Neural progenitor cell (in vitro differentiated cells): Measurements from ENCODE around the gene SAMD11. TPM values are rescaled to one million over a fixed set of nuclear protein-coding genes. Genes with fewer than 3 reads are reported as not detected.

Source experiments
- DNase-seq: peaks from one replicate; pipeline ENCODE4 v3.0.0-alpha.2; 2016; ENCODE audit warnings: low spot score
- H2AFZ ChIP-seq: fragments of 200-600 bp; sonication (generic); replicated peaks from 2 replicates; pipeline ENCODE4 v1.6.1; 2016; ENCODE audit warnings: antibody characterized with exemption
- H3F3A ChIP-seq: fragments of 200-600 bp; sonication (generic); 2 replicates; pipeline ENCODE4 v1.6.1; 2016; ENCODE audit warnings: antibody characterized with exemption, low read depth
- H3K27ac ChIP-seq: fragments of 200-600 bp; sonication (generic); 2 replicates; pipeline ENCODE4 v1.5.1; 2016; ENCODE audit warnings: mild to moderate bottlenecking
- H3K27me3 ChIP-seq: fragments of 200-600 bp; sonication (generic); 2 replicates; pipeline ENCODE4 v1.6.1; 2016; ENCODE audit warnings: mild to moderate bottlenecking, moderate library complexity
- H3K36me3 ChIP-seq: fragments of 200-600 bp; sonication (generic); 2 replicates; pipeline ENCODE4 v1.5.1; 2016
- H3K4me1 ChIP-seq: fragments of 200-600 bp; sonication (generic); 2 replicates; pipeline ENCODE4 v1.6.1; 2016; ENCODE audit warnings: mixed run types
- H3K4me2 ChIP-seq: fragments of 200-600 bp; sonication (generic); 2 replicates; pipeline ENCODE4 v1.6.1; 2016
- H3K4me3 ChIP-seq: fragments of 200-600 bp; sonication (generic); 2 replicates; pipeline ENCODE4 v1.5.1; 2016
- H3K79me2 ChIP-seq: fragments of 200-600 bp; sonication (generic); 2 replicates; pipeline ENCODE4 v1.6.1; 2016; ENCODE audit warnings: low read depth
- H3K9ac ChIP-seq: fragments of 200-600 bp; sonication (generic); 2 replicates; pipeline ENCODE4 v1.6.1; 2016
- H3K9me3 ChIP-seq: fragments of 200-600 bp; sonication (generic); 2 replicates; pipeline ENCODE4 v1.5.1; 2016; ENCODE audit warnings: low read depth
- H4K20me1 ChIP-seq: fragments of 200-600 bp; sonication (generic); 2 replicates; pipeline ENCODE4 v1.6.1; 2016; ENCODE audit warnings: low read depth
- H3K27ac Mint-ChIP-seq: 3 replicates; pipeline ENCODE4 v1.8.0; 2021; ENCODE audit warnings: mixed read lengths
- H3K27me3 Mint-ChIP-seq: 2 replicates; pipeline ENCODE4 v1.8.0; 2022; ENCODE audit warnings: low read depth, mild to moderate bottlenecking, inconsistent platforms, moderate library complexity, mixed read lengths; ENCODE audit not compliant: insufficient read depth
- H3K36me3 Mint-ChIP-seq: 3 replicates; pipeline ENCODE4 v1.8.0; 2021; ENCODE audit warnings: mixed read lengths
- H3K4me1 Mint-ChIP-seq: 3 replicates; pipeline ENCODE4 v1.8.0; 2021; ENCODE audit warnings: mixed read lengths
- H3K4me3 Mint-ChIP-seq: 3 replicates; pipeline ENCODE4 v1.8.0; 2021; ENCODE audit warnings: mild to moderate bottlenecking, moderate library complexity, mixed read lengths
- H3K9me3 Mint-ChIP-seq: 3 replicates; pipeline ENCODE4 v1.8.0; 2020; ENCODE audit warnings: mixed read lengths
- CTCF ChIP-seq: fragments of 200-600 bp; sonication (generic); IDR thresholded peaks from 2 replicates; pipeline ENCODE4 v1.5.1; 2017; ENCODE audit warnings: antibody characterized with exemption, mild to moderate bottlenecking
- EZH2 ChIP-seq: fragments of 200-600 bp; sonication (generic); IDR thresholded peaks from 2 replicates; pipeline ENCODE4 v1.6.1; 2017; ENCODE audit warnings: antibody characterized with exemption, mild to moderate bottlenecking, moderate library complexity
- EZH2phosphoT487 ChIP-seq: fragments of 200-600 bp; sonication (generic); IDR thresholded peaks from 2 replicates; pipeline ENCODE4 v1.6.1; 2017; ENCODE audit warnings: antibody characterized with exemption
- total RNA-seq: library from RNA; depleted of rRNA; stranded (reverse); fragments of >200 nt; gene quantifications from 2 replicates; pipeline ENCODE4 v1.2.3, GENCODE V29; 2015; ENCODE audit warnings: low replicate concordance

SAMD11 gene
- total RNA-seq, 1 donor from 2014 or later, result not detected

GRCh38 chr1:972726-973458, 49.2 kb downstream of the SAMD11 start:
- H3K27me3 ChIP-seq, result peaks cover 86% of the 10 kb centered on the region

GRCh38 chr1:973459-974292, 50.0 kb downstream of the SAMD11 start:
- H3F3A ChIP-seq, result peaks cover 17% of the 10 kb centered on the region
- H3K9me3 ChIP-seq, result no peaks in the 10 kb centered on the region
- H3K4me1 ChIP-seq, result no peaks in the 10 kb centered on the region
- no peaks in the 10 kb centered on the region for H4K20me1 ChIP-seq
- no peak overlapping the region for H2AFZ ChIP-seq
- H3K4me2 ChIP-seq, result no peak overlapping the region
- Mint-ChIP-seq H3K4me1 (peaks cover 8% of the 10 kb centered on the region), H3K4me3 (no peak overlapping the region), H3K27me3 (peaks cover 36% of the 10 kb centered on the region), H3K36me3 (peaks cover 3% of the 10 kb centered on the region), H3K9me3 (peaks cover 6% of the 10 kb centered on the region), H3K27ac (no peak overlapping the region)
- H3K4me3 ChIP-seq, result no peak overlapping the region
- no peaks in the 10 kb centered on the region for H3K36me3 ChIP-seq
- H3K27ac ChIP-seq, result no peak overlapping the region
- no peak for DNase-seq
- H3K27me3 ChIP-seq, result peaks cover 78% of the 10 kb centered on the region
- no peak for TF ChIP-seq EZH2
- no peak for TF ChIP-seq EZH2phosphoT487
- TF ChIP-seq CTCF, result no peak
- H3K79me2 ChIP-seq, result no peaks in the 10 kb centered on the region
- no peak overlapping the region for H3K9ac ChIP-seq

More at GRCh38 chr1:972726-973458, 49.2 kb downstream of the SAMD11 start:
- H3K4me2 ChIP-seq, result no peak overlapping the region
- H3K27ac ChIP-seq, result no peak overlapping the region
- no peaks in the 10 kb centered on the region for H3K36me3 ChIP-seq
- H3K9ac ChIP-seq, result no peak overlapping the region
- H3K4me3 ChIP-seq, result no peak overlapping the region
- peaks cover 17% of the 10 kb centered on the region for H3F3A ChIP-seq
- H3K4me1 ChIP-seq, result no peaks in the 10 kb centered on the region
- no peaks in the 10 kb centered on the region for H3K9me3 ChIP-seq
- Mint-ChIP-seq H3K36me3 (no peaks in the 10 kb centered on the region), H3K9me3 (peaks cover 2% of the 10 kb centered on the region), H3K27ac (no peak overlapping the region), H3K4me3 (no peak overlapping the region), H3K4me1 (peaks cover 4% of the 10 kb centered on the region), H3K27me3 (peaks cover 38% of the 10 kb centered on the region)
- H2AFZ ChIP-seq, result no peak overlapping the region
- DNase-seq, result no peak
- no peaks in the 10 kb centered on the region for H3K79me2 ChIP-seq
- TF ChIP-seq CTCF, result no peak
- TF ChIP-seq EZH2phosphoT487, result no peak
- no peak for TF ChIP-seq EZH2
- peaks cover 7% of the 10 kb centered on the region for H4K20me1 ChIP-seq

DNA sequence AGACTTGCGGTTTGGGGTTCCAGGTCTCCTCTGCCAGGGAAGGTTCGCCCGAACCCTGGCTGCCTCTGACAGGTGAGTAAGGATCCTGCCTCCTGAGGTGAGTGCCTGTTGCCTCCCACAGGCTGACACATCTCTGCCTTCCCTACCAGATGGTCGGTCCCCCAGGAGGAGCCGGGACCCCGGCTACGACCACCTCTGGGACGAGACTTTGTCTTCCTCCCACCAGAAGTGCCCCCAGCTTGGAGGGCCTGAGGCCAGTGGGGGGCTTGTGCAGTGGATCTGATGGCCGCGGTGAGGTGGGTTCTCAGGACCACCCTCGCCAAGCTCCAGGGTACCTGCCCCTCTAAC, 50.5 kb downstream of the SAMD11 start:
- peaks cover 6% of the 10 kb centered on the region for H3K9me3 Mint-ChIP-seq
- peaks cover 32% of the 10 kb centered on the region for H3K27me3 Mint-ChIP-seq
- peaks cover 3% of the 10 kb centered on the region for H3K36me3 Mint-ChIP-seq
- Histone ChIP-seq H3K9ac (no peak overlapping the region), H3K4me3 (no peak overlapping the region), H3K79me2 (no peaks in the 10 kb centered on the region), H3K36me3 (no peaks in the 10 kb centered on the region), H3F3A (peaks cover 12% of the 10 kb centered on the region), H3K9me3 (no peaks in the 10 kb centered on the region), H2AFZ (no peak overlapping the region), H3K27ac (no peak overlapping the region), H3K4me1 (no peaks in the 10 kb centered on the region), H4K20me1 (no peaks in the 10 kb centered on the region), H3K4me2 (no peak overlapping the region), H3K27me3 (peaks cover 72% of the 10 kb centered on the region)
- peaks cover 8% of the 10 kb centered on the region for H3K4me1 Mint-ChIP-seq
- H3K4me3 Mint-ChIP-seq, result no peak overlapping the region
- H3K27ac Mint-ChIP-seq, result no peak overlapping the region
- TF ChIP-seq EZH2 (no peak), EZH2phosphoT487 (no peak), CTCF (no peak)
- DNase-seq, result no peak
